ENCODE measurements around the gene CSMD2.

CSMD2 gene

DNA sequence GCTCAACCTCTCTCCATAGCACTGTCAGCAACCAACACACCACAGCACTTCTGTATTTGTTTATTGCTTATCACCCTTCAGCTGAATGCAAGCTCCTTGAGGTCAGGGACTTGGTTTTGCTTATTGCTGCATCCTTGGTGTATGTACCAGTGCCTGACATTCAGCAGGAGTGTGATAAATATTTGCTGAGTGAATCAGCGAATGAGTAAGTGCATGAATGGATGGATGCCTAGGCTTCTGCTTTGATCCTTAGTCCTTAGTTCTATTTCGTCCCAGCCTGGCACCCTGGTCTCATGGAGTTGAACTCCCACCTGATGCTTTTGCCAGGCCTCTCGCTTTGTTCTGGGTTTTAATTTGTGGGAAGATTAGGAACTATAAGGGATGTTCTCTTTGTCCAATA lies 604.4 kb downstream of the CSMD2 start:
- DNase-seq (ENCODE audit: insufficient read length) (no peak), FAIRE-seq (no peak)
- no peak for TF ChIP-seq POLR2A (IDR thresholded peaks at IDR 0.05; ENCODE audit: low read depth, low read length)

DNA sequence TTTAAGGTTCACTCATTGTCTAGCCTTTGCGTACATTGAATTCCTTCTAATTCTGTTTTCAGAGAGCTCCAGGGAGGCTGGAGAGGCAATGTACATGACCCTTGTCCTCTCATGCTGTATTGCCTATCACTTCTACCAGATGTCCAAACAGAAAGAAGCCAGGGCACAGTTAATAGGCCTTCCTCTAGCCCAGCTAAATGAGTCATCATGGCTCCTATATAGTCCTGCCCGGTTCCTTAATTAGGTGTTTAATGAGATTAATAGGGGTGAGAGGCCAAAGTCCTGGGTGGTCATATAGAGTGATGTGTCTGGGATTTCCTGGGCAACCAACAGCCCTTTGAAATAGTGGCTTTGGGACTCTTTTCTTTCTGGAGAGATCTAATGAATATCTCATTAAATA lies 616.3 kb downstream of the CSMD2 start:
- no peak for DNase-seq (ENCODE audit: insufficient read length)
- TF ChIP-seq TAF1 (IDR thresholded peaks at IDR 0.05; ENCODE audit: borderline replicate concordance, low read depth, low read length): no peak
- no peak for TF ChIP-seq POLR2AphosphoS5 (IDR thresholded peaks at IDR 0.05; ENCODE audit: low read depth, low read length)
- TF ChIP-seq POLR2A (IDR thresholded peaks at IDR 0.05; ENCODE audit: low read depth, low read length): no peak
- no peak for FAIRE-seq

DNA sequence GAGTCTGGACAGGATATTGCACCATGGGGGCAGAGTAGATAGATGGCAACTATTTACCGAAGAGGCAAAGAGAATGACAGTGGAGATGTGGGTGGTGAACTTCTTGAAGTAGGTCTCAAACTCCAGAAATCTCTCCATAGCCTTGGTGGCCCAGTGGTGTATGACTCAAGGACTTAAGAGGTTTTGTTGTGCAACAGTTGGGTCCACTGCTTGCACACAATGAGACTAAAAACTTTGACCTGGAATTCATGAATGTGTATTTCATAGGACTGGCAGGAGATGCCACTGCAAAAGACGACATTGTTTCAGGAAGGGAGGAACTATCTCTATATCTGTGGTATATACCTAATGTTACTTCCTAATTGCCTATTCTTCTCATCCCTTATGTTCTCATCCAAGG lies 616.7 kb downstream of the CSMD2 start:
- TF ChIP-seq TAF1 (IDR thresholded peaks at IDR 0.05; ENCODE audit: borderline replicate concordance, low read depth, low read length) (no peak), POLR2A (IDR thresholded peaks at IDR 0.05; ENCODE audit: low read depth, low read length) (no peak), POLR2AphosphoS5 (IDR thresholded peaks at IDR 0.05; ENCODE audit: low read depth, low read length) (no peak)
- FAIRE-seq (no peak), DNase-seq (ENCODE audit: insufficient read length) (no peak)

DNA sequence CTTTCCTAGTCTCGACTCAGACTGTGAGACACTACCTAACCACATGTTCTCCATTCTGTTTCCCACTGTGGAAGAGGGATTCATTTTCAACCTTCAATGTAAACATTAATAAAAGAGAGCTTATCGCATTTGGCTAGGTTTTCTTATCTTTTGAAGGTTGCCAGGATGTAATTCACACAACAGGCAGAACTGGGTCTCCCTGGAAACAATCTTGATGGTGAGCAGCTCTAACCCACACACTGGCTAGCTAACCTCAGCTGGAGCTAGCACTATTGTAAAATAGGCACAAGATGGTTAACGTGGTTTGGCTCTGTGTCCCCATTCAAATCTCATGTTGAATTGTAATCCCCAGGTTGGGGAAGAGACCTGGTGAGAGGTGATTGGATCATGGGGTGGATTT lies 617.5 kb downstream of the CSMD2 start:
- FAIRE-seq (no peak), DNase-seq (ENCODE audit: insufficient read length) (no peak)
- TF ChIP-seq POLR2AphosphoS5 (IDR thresholded peaks at IDR 0.05; ENCODE audit: low read depth, low read length): no peak
- no peak for TF ChIP-seq TAF1 (IDR thresholded peaks at IDR 0.05; ENCODE audit: borderline replicate concordance, low read depth, low read length)
- no peak for TF ChIP-seq POLR2A (IDR thresholded peaks at IDR 0.05; ENCODE audit: low read depth, low read length)

DNA sequence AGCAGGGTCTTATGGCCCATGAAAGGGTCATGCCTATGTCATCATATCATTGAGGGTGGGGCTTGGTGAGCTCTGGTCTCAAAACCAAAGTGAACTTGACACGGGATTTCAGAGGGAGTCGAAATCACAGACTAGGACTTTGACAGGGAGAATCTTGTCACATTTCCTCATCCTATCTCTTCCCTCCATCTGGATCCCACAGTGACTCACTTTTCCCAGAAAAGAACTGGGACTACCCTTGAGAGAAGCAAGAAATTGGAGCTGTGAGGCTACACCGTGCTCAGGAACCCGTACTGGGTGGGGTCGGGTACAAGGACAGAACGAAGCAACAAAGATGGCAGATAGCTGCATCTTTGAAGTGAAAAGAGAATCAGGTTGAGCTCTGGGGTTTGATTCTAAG lies 623.1 kb downstream of the CSMD2 start:
- FAIRE-seq (no peak), DNase-seq (ENCODE audit: insufficient read length) (no peak)
- TF ChIP-seq POLR2A (IDR thresholded peaks at IDR 0.05; ENCODE audit: low read depth, low read length): no peak
- no peak for TF ChIP-seq POLR2AphosphoS5 (IDR thresholded peaks at IDR 0.05; ENCODE audit: low read depth, low read length)
- no peak for TF ChIP-seq TAF1 (IDR thresholded peaks at IDR 0.05; ENCODE audit: borderline replicate concordance, low read depth, low read length)

DNA sequence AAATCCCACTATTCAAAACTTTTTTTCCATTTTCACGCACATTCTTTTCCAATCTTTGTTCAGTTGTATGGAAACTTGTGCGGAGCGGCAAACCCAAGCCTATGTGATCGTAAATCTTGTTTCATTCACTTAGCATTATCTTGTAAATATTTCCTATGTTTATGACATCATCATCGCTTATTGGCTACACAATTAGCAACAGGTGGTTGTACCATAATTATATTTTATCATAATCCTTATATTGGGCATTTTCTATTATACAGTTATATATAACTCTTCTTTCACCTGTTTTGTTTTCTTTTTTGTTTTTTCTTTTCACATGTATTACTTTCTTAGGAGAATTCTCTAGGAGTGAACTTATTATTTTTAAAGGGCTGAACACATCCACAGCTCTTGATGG lies 627.1 kb downstream of the CSMD2 start:
- no peak for FAIRE-seq
- TF ChIP-seq POLR2A (IDR thresholded peaks at IDR 0.05; ENCODE audit: low read depth, low read length) (no peak), TAF1 (IDR thresholded peaks at IDR 0.05; ENCODE audit: borderline replicate concordance, low read depth, low read length) (no peak), POLR2AphosphoS5 (IDR thresholded peaks at IDR 0.05; ENCODE audit: low read depth, low read length) (no peak)
- no peak for DNase-seq (ENCODE audit: insufficient read length)

DNA sequence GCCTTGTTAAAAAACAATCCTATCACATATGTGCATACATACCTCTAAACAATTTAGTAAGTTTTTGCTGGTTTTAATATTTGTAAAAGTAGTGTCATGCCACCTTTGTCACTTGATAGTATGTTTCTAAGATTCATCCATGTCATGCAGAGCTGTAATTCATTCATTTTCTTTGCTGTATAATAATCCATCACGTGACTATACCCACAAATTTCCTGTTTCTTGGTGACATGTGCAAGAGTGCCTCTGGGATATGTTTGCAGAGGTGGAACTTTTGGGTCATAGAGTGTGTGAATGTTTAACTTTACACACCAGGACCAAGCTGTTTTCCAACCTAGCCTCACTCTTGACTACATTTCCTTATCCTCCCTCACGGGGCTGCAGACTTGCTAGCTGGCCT lies 629.7 kb downstream of the CSMD2 start:
- TF ChIP-seq TAF1 (IDR thresholded peaks at IDR 0.05; ENCODE audit: borderline replicate concordance, low read depth, low read length) (no peak), POLR2AphosphoS5 (IDR thresholded peaks at IDR 0.05; ENCODE audit: low read depth, low read length) (no peak), POLR2A (IDR thresholded peaks at IDR 0.05; ENCODE audit: low read depth, low read length) (no peak)
- no peak for DNase-seq (ENCODE audit: insufficient read length)
- FAIRE-seq: no peak

DNA sequence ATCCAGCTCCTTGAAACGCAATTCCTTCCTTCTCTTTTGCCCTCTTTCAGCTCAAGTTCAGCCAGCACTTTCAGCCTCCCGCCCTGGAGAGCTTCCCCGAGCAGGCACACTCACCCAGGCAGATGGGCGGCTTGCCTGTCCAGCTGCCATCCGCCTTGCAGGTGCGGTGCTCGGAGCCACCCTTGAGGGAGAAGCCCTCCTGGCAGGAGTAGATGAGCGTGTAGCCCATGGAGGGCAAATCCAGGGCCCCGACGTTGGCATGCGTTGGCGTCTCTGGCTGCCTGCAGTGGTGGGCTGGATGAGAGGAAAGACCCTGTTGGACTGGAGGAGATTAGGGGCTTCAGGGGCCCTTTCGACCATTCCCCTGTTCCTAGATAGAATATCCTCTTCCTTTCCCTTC lies 632.1 kb downstream of the CSMD2 start:
- FAIRE-seq: no peak
- DNase-seq (ENCODE audit: insufficient read length): no peak
- TF ChIP-seq POLR2A (IDR thresholded peaks at IDR 0.05; ENCODE audit: low read depth, low read length) (no peak), TAF1 (IDR thresholded peaks at IDR 0.05; ENCODE audit: borderline replicate concordance, low read depth, low read length) (no peak), POLR2AphosphoS5 (IDR thresholded peaks at IDR 0.05; ENCODE audit: low read depth, low read length) (no peak)

DNA sequence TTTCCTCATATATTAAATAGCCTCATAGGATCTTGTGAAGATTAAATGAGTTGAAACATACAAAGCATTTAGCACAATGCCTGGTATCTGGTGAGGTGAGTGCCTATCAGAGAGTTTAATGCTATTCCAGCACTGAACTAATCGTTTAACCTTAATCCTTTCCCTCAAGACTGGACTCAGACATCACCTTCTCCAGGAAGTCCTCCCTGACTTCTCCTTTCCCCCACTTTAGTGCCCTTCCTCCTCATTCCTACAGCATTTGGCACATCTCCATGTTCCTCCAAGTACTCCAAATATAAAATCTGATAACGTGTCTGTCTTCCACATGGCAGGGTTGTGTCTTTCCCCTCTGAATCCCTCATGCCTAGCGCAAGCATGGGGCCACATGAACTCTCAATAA lies 632.8 kb downstream of the CSMD2 start:
- TF ChIP-seq POLR2A (IDR thresholded peaks at IDR 0.05; ENCODE audit: low read depth, low read length): no peak
- no peak for TF ChIP-seq POLR2AphosphoS5 (IDR thresholded peaks at IDR 0.05; ENCODE audit: low read depth, low read length)
- TF ChIP-seq TAF1 (IDR thresholded peaks at IDR 0.05; ENCODE audit: borderline replicate concordance, low read depth, low read length): no peak
- DNase-seq (ENCODE audit: insufficient read length) (no peak), FAIRE-seq (no peak)

DNA sequence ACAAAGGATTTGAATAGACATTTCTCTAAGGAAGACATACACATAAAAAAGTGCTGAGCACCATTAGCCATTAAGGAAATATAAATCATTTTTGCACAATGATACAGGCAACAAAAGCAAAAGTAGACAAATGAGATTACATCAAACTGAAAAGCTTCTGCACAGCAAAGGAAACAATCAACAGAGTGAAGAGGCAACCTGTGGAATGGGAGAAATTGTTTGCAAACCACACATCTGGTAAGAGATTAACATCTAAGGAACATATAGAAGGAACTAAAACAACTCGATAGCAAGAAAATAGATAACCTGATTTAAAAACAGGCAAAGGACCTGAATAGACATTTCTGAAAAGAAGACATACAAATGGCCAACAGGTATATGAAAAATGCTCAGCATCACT lies 635.1 kb downstream of the CSMD2 start:
- FAIRE-seq (no peak), DNase-seq (ENCODE audit: insufficient read length) (no peak)
- no peak for TF ChIP-seq TAF1 (IDR thresholded peaks at IDR 0.05; ENCODE audit: borderline replicate concordance, low read depth, low read length)
- no peak for TF ChIP-seq POLR2A (IDR thresholded peaks at IDR 0.05; ENCODE audit: low read depth, low read length)
- TF ChIP-seq POLR2AphosphoS5 (IDR thresholded peaks at IDR 0.05; ENCODE audit: low read depth, low read length): no peak

DNA sequence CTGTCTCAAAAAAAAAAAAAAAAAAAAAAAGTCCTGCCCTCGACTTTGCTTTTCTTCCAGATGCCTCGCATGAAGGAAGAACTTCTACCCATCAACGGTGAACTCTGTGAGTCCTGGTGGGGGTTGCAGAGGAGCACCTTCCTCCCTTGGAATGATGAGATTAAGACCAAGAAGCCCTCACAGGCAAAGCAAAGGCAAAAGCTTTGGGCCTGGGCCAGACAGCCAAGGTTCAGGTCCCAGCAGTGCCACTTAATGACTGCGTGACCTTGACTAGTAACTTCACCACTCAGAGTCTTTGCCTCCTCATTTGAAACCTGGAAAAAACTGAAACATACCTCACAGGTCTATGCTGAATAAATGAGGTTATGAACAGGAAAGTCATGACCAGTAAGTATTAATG lies 637.1 kb downstream of the CSMD2 start:
- FAIRE-seq: no peak
- no peak for DNase-seq (ENCODE audit: insufficient read length)
- TF ChIP-seq TAF1 (IDR thresholded peaks at IDR 0.05; ENCODE audit: borderline replicate concordance, low read depth, low read length) (no peak), POLR2AphosphoS5 (IDR thresholded peaks at IDR 0.05; ENCODE audit: low read depth, low read length) (no peak), POLR2A (IDR thresholded peaks at IDR 0.05; ENCODE audit: low read depth, low read length) (no peak)

DNA sequence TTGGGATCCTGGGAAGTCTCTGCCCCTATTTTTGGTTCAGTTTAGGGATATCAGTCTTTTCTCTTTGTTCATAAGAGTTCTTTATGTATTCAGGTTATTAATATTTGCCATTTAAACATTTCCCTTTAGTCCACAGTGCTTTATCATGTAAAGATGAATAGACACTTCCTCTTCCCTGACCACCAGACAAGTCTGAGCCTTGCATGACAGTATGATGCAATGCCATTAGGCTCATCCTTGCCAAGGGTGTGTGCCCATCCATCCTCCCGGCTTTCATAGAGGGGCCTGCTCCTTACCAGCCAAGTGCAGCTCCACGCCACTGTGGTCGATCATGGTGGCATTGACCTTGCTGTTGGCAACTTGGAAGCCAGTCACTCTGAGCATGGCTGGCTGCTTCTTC lies 640.4 kb downstream of the CSMD2 start:
- DNase-seq (ENCODE audit: insufficient read length): no peak
- FAIRE-seq: no peak
- TF ChIP-seq TAF1 (IDR thresholded peaks at IDR 0.05; ENCODE audit: borderline replicate concordance, low read depth, low read length): no peak
- TF ChIP-seq POLR2A (IDR thresholded peaks at IDR 0.05; ENCODE audit: low read depth, low read length): no peak
- no peak for TF ChIP-seq POLR2AphosphoS5 (IDR thresholded peaks at IDR 0.05; ENCODE audit: low read depth, low read length)

DNA sequence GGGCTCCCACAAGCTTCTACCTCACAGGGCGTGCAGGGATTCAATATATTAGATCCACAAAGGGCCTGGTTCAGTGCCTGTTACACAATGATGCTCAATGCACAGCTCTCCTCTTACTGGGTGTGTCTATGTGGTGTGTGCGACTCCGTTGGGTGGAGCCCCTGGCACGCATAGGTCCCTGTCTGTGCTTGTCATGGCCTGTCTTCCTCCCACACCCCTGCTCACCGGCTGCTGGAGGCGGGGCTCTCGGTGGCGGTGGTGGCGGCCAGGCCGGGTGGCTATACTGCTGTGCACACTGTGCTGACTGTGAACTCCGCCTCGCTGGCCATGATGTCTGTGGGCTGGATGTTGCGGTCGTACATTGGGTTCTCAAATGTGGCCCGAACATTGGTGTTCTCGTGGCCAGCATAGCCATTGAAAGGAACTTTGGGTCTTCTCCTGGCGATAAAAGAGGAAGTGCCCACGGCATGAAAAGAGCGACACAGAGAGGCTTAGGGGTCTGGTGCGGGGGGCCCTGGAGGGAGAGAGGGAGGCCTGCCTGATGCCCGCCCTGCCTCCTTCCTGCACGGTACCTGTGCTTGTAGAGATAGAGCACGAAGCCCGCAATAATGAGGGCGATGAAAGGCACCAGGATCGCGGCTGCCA lies 645.7 kb downstream of the CSMD2 start:
- TF ChIP-seq TAF1 (IDR thresholded peaks at IDR 0.05; ENCODE audit: borderline replicate concordance, low read depth, low read length) (no peak), POLR2AphosphoS5 (IDR thresholded peaks at IDR 0.05; ENCODE audit: low read depth, low read length) (no peak), POLR2A (IDR thresholded peaks at IDR 0.05; ENCODE audit: low read depth, low read length) (no peak)
- FAIRE-seq (no peak), DNase-seq (ENCODE audit: insufficient read length) (no peak)

All from GM12892 (cell line).